Esophagus squamous epithelium (tissue), 5 donors: Measurements from ENCODE around the gene GAPDHS. TPM values are rescaled to one million over a fixed set of nuclear protein-coding genes. Genes with fewer than 3 reads are reported as not detected.

Experiments used
- DNase-seq: peaks from one replicate; lab custom pipeline; 2025; lab: John Stamatoyannopoulos, UW
- H3K27ac ChIP-seq, 4 donors: fragments of 200-600 bp; sonication (generic); one replicate each; pipeline ENCODE4 v1.5.1; 2016 to 2019; ENCODE audit warnings: mild to moderate bottlenecking in 1 of 4
- H3K27me3 ChIP-seq, 4 donors: fragments of 200-600 bp; sonication (generic); 1 replicate in 3 of 4; 2 replicates in 1 of 4; pipeline versions ENCODE4 v1.5.1 to v1.6.0; 2017 to 2021; ENCODE audit warnings: antibody characterized with exemption in 1 of 4
- H3K36me3 ChIP-seq, 3 donors: fragments of 200-600 bp; sonication (generic); one replicate each; pipeline ENCODE4 v1.5.1; 2016 to 2019
- H3K4me1 ChIP-seq, 3 donors: fragments of 200-600 bp; sonication (generic); one replicate each; pipeline ENCODE4 v1.5.1; 2017 to 2019
- H3K4me3 ChIP-seq, 4 donors: fragments of 200-600 bp; sonication (generic); 1 replicate in 3 of 4; 2 replicates in 1 of 4; pipeline ENCODE4 v1.5.1; 2016 to 2019; ENCODE audit warnings: mild to moderate bottlenecking in 2 of 4, moderate library complexity in 1 of 4
- H3K9me3 ChIP-seq, 3 donors: fragments of 200-600 bp; sonication (generic); one replicate each; pipeline ENCODE4 v1.5.1; 2016 to 2019
- POLR2A ChIP-seq, 4 donors: fragments of 450-650 bp; IDR thresholded peaks; one replicate each; pipeline ENCODE4 v1.6.1; 2017; ENCODE audit warnings: antibody characterized with exemption in 4 of 4, mild to moderate bottlenecking in 4 of 4, moderate library complexity in 3 of 4
- WGBS, 2 donors: methylation state at CpG; one replicate each; pipeline ENCODE4 v1.1.5; 2018; 5-methylcytosine and 5-hydroxymethylcytosine counted together
- intact Hi-C: fragments of 100-400 bp; cut with DNase I; formaldehyde crosslinking; loops from one replicate; pipeline ENCODE4 v1.15.0; 2022
- total RNA-seq, 4 donors: library from RNA; depleted of rRNA; stranded (reverse); fragments of >200 nt; gene quantifications; one replicate each; pipeline ENCODE4 v1.1.0, GENCODE V29; 2016
- TF ChIP-seq, protein P1 (sequence below), 6 experiments: fragments of 450-650 bp in 4 of 6; fragments of 200-600 bp in 2 of 6; sonication (generic) in 2 of 6; IDR thresholded peaks; one replicate each; pipeline ENCODE4 v1.5.1; 2016 to 2019; ENCODE audit warnings: antibody characterized with exemption in 6 of 6, mild to moderate bottlenecking in 4 of 6, moderate library complexity in 4 of 6
- donor health status: DM: yes; HTN: yes; CAD: no.

The GAPDHS gene
- total RNA-seq, 4 donors from 2014 or later: not detected

DNA sequence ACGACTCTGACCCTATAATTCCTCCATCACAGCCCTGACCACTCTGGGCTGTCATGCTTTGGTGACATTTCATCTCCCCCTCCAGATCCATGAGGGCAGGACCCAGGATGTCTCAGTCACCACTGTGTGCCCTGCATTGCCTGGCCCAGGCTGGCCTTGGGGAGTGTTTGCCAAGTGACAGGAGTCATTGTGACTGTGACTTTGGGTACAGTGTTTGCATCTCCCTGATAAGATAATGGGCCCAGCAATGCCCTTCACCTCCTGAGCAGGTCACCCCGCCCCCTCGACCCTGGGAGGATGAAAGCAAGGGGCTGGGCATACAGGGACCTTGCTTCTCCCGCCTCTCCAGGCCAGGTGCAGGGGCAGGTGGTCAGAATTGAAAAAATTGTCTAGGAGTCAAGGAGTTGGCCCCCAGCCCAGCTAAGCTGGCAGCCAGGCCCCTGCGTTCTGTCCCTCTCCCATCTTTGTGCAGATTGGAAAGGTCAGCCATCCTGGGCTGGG, 36.1 kb downstream of the GAPDHS start:
- H3K27ac ChIP-seq: no peak overlapping the region
- no peaks in the 10 kb centered on the region for H3K9me3 ChIP-seq
- peaks cover 0 to 40% (median 0%) of the 10 kb centered on the region in 4 donors for H3K27me3 ChIP-seq
- no peak for DNase-seq
- peaks cover 0 to 4% (median 0%) of the 10 kb centered on the region in 3 donors for H3K4me1 ChIP-seq
- no peak overlapping the region for H3K4me3 ChIP-seq
- H3K36me3 ChIP-seq: no peaks in the 10 kb centered on the region
- 48 to 75% methylated on average over 1 to 2 of the region's 5 CpGs for WGBS, 2 donors
- TF ChIP-seq, protein P1, sequence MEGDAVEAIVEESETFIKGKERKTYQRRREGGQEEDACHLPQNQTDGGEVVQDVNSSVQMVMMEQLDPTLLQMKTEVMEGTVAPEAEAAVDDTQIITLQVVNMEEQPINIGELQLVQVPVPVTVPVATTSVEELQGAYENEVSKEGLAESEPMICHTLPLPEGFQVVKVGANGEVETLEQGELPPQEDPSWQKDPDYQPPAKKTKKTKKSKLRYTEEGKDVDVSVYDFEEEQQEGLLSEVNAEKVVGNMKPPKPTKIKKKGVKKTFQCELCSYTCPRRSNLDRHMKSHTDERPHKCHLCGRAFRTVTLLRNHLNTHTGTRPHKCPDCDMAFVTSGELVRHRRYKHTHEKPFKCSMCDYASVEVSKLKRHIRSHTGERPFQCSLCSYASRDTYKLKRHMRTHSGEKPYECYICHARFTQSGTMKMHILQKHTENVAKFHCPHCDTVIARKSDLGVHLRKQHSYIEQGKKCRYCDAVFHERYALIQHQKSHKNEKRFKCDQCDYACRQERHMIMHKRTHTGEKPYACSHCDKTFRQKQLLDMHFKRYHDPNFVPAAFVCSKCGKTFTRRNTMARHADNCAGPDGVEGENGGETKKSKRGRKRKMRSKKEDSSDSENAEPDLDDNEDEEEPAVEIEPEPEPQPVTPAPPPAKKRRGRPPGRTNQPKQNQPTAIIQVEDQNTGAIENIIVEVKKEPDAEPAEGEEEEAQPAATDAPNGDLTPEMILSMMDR (IDR thresholded peaks at IDR 0.05): no peak
- no peak for TF ChIP-seq POLR2A (IDR thresholded peaks at IDR 0.05)
- intact Hi-C loops: no loop called here

DNA sequence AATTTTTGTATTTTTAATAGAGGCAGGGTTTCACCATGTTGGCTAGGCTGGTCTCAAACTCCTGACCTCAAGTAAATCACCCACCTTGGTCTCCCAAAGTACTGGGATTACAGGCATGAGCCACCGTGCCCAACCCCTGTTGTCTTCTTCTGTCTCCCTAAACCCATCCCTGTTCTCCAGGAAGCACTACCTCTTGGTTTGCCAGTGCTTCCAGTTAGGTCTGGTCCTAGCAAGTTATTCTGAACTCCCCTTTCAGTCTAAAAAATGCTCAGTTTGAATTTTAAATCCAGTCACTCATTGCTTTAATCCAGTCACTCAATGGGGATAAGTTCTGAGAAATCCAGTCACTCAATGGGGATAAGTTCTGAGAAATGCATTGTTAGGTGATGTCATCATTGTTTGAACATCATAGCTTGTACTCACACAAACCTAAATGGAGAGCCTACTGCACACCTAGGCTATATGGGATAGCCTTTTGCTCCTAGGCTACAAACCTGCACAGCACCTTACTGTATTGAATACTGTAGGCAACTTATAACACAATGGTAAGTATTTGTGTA, 38.2 kb downstream of the GAPDHS start:
- H3K9me3 ChIP-seq: peaks cover 0 to 13% (median 10%) of the 10 kb centered on the region in 3 donors
- H3K27ac ChIP-seq: peak overlapping the region in 1 of 4 donors; percentile 29
- no peak overlapping the region for H3K4me3 ChIP-seq
- WGBS, 2 donors: 21 to 56% methylated on average over 1 of the region's 1 CpG
- no peak for TF ChIP-seq POLR2A (IDR thresholded peaks at IDR 0.05)
- TF ChIP-seq, protein P1 (IDR thresholded peaks at IDR 0.05): no peak
- no peak for DNase-seq
- intact Hi-C loops: no loop called here
- peaks cover 0 to 4% (median 0%) of the 10 kb centered on the region in 3 donors for H3K4me1 ChIP-seq
- peaks cover 0 to 29% (median 0%) of the 10 kb centered on the region in 4 donors for H3K27me3 ChIP-seq
- H3K36me3 ChIP-seq: no peaks in the 10 kb centered on the region

DNA sequence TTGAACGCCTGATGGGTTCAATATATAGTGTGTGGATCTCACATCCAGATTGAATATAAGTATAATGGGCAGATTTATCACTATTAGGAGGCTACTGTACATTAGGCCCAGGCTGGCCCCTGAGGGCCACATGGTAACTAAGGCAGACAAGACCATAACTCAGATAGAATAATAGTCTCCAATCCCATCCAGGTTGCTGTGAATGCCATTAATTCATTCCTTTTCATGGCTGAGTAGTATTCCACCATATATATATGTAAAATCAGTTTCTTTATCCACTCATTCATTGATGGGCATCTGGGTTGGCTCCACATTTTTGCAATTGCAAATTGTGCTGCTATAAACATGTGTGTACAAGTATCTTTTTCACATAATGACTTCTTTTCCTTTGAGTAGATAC, 44.7 kb downstream of the GAPDHS start:
- no peaks in the 10 kb centered on the region for H3K36me3 ChIP-seq
- H3K9me3 ChIP-seq: peaks cover 0 to 31% (median 21%) of the 10 kb centered on the region in 3 donors
- DNase-seq: no peak
- TF ChIP-seq POLR2A (IDR thresholded peaks at IDR 0.05): no peak
- TF ChIP-seq, protein P1 (IDR thresholded peaks at IDR 0.05): no peak
- intact Hi-C loops: no loop called here
- H3K4me1 ChIP-seq: no peaks in the 10 kb centered on the region
- H3K27me3 ChIP-seq: peaks cover 0 to 12% (median 0%) of the 10 kb centered on the region in 4 donors
- H3K27ac ChIP-seq: no peak overlapping the region
- 86 to 91% methylated on average over 1 of the region's 1 CpG for WGBS, 2 donors
- no peak overlapping the region for H3K4me3 ChIP-seq

DNA sequence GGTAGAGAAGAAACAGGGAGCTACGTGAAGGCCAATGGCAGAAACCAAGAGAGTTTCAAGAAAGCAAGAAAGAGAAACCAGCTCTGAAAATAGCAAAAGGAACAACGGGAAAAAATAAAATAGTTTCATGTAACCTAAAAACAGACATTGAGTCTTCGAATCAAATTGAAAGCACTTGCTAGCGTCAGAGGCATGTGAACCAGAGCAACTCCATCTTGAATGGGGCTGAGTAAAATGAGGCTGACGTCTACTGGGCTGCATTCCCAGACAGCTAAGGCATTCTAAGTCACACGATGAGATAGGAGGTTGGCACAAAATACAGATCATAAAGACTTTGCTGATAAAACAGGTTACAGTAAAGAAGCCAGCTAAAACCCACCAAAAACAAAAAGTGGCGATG, 45.5 kb downstream of the GAPDHS start:
- no peaks in the 10 kb centered on the region for H3K4me1 ChIP-seq
- TF ChIP-seq POLR2A (IDR thresholded peaks at IDR 0.05): no peak
- TF ChIP-seq, protein P1 (IDR thresholded peaks at IDR 0.05): no peak
- no peaks in the 10 kb centered on the region for H3K36me3 ChIP-seq
- peaks cover 0 to 15% (median 0%) of the 10 kb centered on the region in 4 donors for H3K27me3 ChIP-seq
- H3K9me3 ChIP-seq: peaks cover 0 to 31% (median 21%) of the 10 kb centered on the region in 3 donors
- intact Hi-C loops: no loop called here
- no peak for DNase-seq
- H3K4me3 ChIP-seq: no peak overlapping the region
- 67% methylated on average over 7 of the region's 7 CpGs for WGBS, 2 donors
- H3K27ac ChIP-seq: no peak overlapping the region

DNA sequence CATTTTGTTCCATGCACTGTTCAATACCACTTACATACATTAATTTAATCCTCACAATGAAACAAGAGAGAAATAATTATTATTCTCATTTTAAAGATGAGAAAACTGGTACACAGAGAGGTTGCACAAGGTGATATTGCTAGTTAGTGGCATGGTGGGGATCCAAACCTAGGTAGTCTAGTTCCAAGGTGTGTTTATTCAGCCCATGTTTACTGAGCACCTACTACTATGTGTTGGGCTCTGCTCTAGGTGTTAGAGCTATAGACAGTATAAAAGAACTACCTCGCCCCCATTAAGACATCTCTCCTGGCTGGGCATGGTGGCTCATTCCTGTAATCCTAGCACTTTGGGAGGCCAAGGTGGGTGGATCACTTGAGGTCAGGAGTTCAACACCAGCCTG, 49.5 kb downstream of the GAPDHS start:
- Histone ChIP-seq H3K4me3 (no peak overlapping the region), H3K9me3 (peaks cover 0 to 5% (median 0%) of the 10 kb centered on the region in 3 donors), H3K27me3 (peaks cover 0 to 40% (median 0%) of the 10 kb centered on the region in 4 donors), H3K27ac (no peak overlapping the region), H3K4me1 (no peaks in the 10 kb centered on the region), H3K36me3 (no peaks in the 10 kb centered on the region)
- intact Hi-C loops: no loop called here
- no peak for DNase-seq
- 43 to 78% methylated on average over 1 of the region's 1 CpG for WGBS, 2 donors
- TF ChIP-seq, protein P1 (IDR thresholded peaks at IDR 0.05): no peak
- no peak for TF ChIP-seq POLR2A (IDR thresholded peaks at IDR 0.05)
